ENCODE results near the gene MITF. TPM values are rescaled to one million over a fixed set of nuclear protein-coding genes. Genes with fewer than 3 reads are reported as not detected.

The MITF gene
- total RNA-seq, 4 donors from 2014 or later = 1.6 to 22.5 (median 6.6) TPM

DNA sequence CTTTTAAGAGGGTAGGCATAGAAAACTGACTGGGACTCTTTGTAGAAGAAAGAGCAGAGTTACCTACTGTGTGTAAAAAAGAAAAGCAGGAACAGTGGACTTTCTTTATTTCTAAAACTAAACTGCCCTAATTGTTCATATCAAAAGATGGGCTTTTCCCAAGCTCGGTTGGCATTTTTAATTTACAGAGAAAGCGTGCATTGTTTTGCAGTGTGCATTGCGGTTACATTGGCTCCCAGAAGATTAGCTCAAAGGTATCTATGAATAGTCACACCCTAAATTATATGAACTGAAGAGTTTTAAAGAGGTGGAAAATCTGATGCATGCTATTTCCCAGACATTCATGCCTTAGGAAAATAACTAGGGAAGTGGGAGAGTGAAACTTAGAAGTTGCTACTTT lies 36.5 kb downstream of the MITF start:
- H3K9me3 ChIP-seq = no peaks in the 10 kb centered on the region
- H3K36me3 ChIP-seq = no peaks in the 10 kb centered on the region
- WGBS, 2 donors = 76 to 93% methylated on average over 3 of the region's 3 CpGs
- TF ChIP-seq, protein P1, sequence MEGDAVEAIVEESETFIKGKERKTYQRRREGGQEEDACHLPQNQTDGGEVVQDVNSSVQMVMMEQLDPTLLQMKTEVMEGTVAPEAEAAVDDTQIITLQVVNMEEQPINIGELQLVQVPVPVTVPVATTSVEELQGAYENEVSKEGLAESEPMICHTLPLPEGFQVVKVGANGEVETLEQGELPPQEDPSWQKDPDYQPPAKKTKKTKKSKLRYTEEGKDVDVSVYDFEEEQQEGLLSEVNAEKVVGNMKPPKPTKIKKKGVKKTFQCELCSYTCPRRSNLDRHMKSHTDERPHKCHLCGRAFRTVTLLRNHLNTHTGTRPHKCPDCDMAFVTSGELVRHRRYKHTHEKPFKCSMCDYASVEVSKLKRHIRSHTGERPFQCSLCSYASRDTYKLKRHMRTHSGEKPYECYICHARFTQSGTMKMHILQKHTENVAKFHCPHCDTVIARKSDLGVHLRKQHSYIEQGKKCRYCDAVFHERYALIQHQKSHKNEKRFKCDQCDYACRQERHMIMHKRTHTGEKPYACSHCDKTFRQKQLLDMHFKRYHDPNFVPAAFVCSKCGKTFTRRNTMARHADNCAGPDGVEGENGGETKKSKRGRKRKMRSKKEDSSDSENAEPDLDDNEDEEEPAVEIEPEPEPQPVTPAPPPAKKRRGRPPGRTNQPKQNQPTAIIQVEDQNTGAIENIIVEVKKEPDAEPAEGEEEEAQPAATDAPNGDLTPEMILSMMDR (IDR thresholded peaks at IDR 0.05) = no peak
- TF ChIP-seq POLR2A (IDR thresholded peaks at IDR 0.05) = no peak
- peaks cover 0 to 27% (median 0%) of the 10 kb centered on the region in 3 donors for H3K4me1 ChIP-seq
- intact Hi-C loops (cut with DNase I) = no loop called here
- H3K4me3 ChIP-seq = no peak overlapping the region
- DNase-seq = no peak
- H3K27me3 ChIP-seq = no peaks in the 10 kb centered on the region
- H3K27ac ChIP-seq = no peak overlapping the region

DNA sequence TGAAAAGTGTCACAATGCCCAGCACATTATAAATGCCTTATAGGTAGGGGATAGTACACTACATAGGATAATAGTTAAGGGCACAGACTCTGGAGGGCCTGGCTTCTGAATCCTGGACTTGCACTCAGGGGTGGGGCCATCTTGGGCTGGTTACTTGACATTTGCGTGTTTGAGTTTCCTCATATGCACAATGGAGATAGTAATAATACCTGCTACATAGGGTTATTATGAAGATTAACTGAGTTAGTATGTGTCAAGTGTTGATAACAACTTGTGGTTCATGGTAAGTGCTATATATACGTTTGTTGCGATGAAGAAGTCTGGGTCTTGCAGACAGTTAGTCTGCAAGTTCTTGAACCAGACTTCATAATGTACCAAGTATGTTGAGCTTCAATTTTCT lies 37.0 kb downstream of the MITF start:
- Histone ChIP-seq H3K9me3 (no peaks in the 10 kb centered on the region), H3K27me3 (no peaks in the 10 kb centered on the region), H3K36me3 (no peaks in the 10 kb centered on the region), H3K4me3 (no peak overlapping the region), H3K27ac (no peak overlapping the region), H3K4me1 (peaks cover 0 to 23% (median 0%) of the 10 kb centered on the region in 3 donors)
- intact Hi-C loops (cut with DNase I) = no loop called here
- no peak for DNase-seq
- TF ChIP-seq, protein P1 (IDR thresholded peaks at IDR 0.05) = no peak
- TF ChIP-seq POLR2A (IDR thresholded peaks at IDR 0.05) = no peak
- WGBS, 2 donors = 86% methylated on average over 3 of the region's 3 CpGs

DNA sequence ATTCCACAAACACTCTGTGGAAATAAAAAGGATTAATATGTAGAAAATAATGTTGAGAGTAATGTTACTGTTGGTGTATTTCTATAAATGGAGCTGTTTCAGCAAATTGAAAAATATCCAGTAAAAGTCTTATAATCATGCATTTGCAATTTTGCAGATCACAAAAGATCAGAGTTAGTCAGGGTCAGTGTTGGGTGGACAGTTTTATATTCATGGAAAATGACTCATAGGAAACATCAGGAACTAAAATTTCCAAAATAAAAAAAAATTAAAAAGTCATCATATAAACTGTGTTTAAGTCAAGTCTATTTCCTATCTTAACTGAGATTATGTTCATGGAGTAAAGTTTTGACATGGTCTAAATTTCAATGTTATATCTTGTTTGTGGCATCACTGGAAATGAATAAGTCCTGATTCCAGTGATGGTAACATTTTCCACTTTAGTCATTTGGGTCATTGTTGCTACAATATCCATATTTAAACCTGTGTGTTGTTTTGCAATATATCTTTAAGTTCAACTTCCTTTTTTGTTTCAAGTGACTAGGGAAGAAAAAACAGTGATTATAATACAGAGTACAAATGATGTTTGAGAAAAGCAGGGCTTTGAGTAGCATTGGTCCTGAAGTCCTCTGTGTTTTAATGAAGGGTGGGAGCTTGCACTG lies 37.8 kb downstream of the MITF start:
- Histone ChIP-seq H3K4me3 (no peak overlapping the region), H3K27me3 (no peaks in the 10 kb centered on the region), H3K36me3 (no peaks in the 10 kb centered on the region), H3K4me1 (peaks cover 0 to 15% (median 0%) of the 10 kb centered on the region in 3 donors), H3K27ac (no peak overlapping the region), H3K9me3 (no peaks in the 10 kb centered on the region)
- no peak for TF ChIP-seq POLR2A (IDR thresholded peaks at IDR 0.05)
- TF ChIP-seq, protein P1 (IDR thresholded peaks at IDR 0.05) = no peak
- DNase-seq = no peak
- intact Hi-C loops (cut with DNase I) = no loop called here

DNA sequence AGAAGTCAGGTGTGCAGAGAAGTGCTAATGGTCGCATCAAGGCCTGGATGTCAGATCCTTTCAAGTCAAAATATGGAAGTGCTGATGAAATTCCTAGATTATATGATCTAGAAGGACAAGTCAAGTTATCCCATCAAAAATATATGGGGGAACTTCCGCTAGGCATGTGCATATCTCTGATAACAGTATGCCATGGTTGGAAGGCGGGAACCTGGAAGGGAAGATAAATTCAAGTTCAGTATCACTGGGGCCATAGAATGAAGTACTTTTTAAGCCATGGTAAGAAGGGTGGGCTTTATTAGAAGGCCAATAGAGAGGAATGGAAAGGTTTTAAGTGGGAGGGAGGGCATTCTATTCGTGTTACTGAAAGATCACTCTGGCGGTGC lies 38.3 kb downstream of the MITF start:
- Histone ChIP-seq H3K27me3 (no peaks in the 10 kb centered on the region), H3K27ac (no peak overlapping the region), H3K36me3 (no peaks in the 10 kb centered on the region), H3K4me1 (peaks cover 0 to 10% (median 0%) of the 10 kb centered on the region in 3 donors), H3K4me3 (no peak overlapping the region), H3K9me3 (no peaks in the 10 kb centered on the region)
- intact Hi-C loops (cut with DNase I) = no loop called here
- DNase-seq = no peak
- WGBS, 2 donors = 88 to 91% methylated on average over 5 of the region's 5 CpGs
- TF ChIP-seq POLR2A (IDR thresholded peaks at IDR 0.05) = no peak
- TF ChIP-seq, protein P1 (IDR thresholded peaks at IDR 0.05) = no peak

DNA sequence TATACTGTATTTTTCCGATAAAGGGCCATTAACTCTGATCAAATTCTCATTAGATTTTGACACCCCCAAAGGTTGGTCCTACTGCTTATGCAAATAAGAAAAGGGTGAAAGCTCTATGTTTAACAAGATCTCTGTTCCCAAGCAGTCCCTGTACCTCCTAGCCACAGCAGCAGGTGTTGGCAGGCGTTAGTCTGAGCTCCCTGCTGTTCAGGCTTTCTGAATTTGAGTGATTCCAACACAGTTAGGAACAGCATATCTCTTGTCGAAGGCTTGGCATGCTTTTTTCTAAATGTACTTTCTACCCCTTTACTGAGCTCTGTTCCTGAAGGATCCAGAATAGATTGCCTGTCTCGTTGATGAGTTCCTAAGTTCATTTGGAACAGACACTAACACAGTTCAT lies 42.3 kb downstream of the MITF start:
- Histone ChIP-seq H3K36me3 (no peaks in the 10 kb centered on the region), H3K27ac (no peak overlapping the region), H3K9me3 (no peaks in the 10 kb centered on the region), H3K4me1 (peaks cover 0 to 24% (median 18%) of the 10 kb centered on the region in 3 donors), H3K4me3 (no peak overlapping the region), H3K27me3 (no peaks in the 10 kb centered on the region)
- no peak for TF ChIP-seq POLR2A (IDR thresholded peaks at IDR 0.05)
- TF ChIP-seq, protein P1 (IDR thresholded peaks at IDR 0.05) = no peak
- DNase-seq = no peak
- intact Hi-C loops (cut with DNase I) = no loop called here
- 70 to 86% methylated on average over 3 to 4 of the region's 4 CpGs for WGBS, 2 donors

Measured in esophagus squamous epithelium (tissue), 5 donors.